ENCODE results near the gene ENPP6.
"Not testable (repeated sequence)": the region's sequence is repeated elsewhere in the genome, so short reads cannot be mapped to it uniquely, and the experiment has no call there.

The ENPP6 gene

GRCh38 chr4:184150102-184150839 is 67.4 kb downstream of the ENPP6 start:
- no peak for DNase-seq

GRCh38 chr4:184148738-184149637 is 68.7 kb downstream of the ENPP6 start:
- DNase-seq, result no peak

GRCh38 chr4:184147858-184148737 is 69.6 kb downstream of the ENPP6 start:
- DNase-seq, result no peak

DNA sequence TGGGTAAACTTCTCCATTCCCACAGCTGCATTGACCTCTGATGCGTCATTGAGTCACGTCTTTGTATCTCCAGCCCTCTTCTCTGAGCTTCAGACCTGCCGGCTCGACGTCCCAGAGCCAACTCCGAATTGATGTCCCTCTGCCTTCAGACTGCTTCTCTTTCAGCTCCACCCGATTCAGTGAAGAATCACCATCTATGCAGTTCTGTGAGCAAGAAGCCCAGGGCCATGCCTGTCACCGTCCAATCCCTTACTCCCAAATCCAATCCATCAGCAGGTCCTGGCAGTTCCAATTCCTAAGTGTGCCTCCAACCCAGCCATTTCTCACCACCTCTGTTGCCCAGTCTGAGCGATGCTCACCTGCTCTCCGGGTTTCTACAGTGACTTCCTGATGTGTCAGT is 70.7 kb downstream of the ENPP6 start:
- DNase-seq, result no peak

GRCh38 chr4:184145596-184145995 is 72.1 kb downstream of the ENPP6 start:
- no peak for DNase-seq

- DNase-seq, result no peak
These were observed 73.7 kb downstream of the ENPP6 start for GRCh38 chr4:184143770-184144564.

DNA sequence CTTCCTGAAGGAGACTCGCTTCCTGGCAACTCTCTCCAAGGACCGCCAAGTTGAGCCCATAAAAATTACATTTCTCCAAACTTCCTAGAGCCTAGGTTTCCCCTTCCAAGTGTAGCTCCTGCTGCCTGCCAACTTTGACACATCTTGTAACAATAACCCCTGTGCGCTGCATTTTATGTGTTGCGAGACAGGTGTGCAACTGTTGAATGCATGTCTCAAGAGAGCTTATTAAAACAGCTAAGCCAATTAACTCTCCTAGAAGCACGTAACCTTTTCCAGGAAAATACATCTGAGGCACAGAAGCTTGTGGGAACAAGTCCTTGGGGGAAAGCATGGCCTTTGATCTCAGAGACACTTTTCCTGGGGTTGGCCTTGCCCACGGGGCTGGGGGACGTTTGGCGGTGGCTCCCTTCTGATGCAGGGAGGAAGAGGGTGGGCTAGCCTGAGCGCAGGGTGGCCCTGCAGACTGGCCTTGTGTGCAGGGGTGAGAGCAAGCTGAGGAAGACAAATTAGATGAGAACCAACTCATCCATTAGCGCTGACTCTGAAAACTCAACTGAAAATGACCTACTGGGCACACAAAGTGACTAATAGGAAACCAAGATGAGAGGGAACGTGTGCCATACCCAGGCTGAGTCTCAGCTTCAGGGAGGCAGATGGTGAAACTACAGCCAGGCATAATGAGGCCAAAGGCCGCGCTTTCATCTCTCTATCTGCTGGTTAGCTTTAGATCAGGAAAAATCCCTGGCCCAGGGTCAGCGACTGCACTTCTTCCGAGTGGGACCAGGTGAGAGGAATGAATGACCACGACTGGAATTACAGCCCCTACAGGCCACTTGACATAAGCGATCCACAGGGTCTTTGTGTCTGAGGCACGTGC is 75.3 kb downstream of the ENPP6 start:
- DNase-seq, result no peak

DNA sequence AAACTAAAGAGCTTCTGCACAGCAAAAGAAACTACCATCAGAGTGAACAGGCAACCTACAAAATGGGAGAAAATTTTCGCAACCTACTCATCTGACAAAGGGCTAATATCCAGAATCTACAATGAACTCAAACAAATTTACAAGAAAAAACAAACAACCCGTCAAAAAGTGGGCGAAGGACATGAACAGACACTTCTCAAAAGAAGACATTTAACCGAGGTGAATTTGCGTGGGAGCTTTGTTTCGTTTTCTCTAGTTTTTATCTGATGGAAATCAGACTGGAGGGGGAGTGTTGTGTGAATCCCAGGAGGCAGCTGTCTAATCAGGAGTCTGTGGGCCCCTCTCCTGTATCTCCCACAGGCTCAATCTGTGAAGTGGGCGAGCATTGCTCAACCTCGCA is 76.8 kb downstream of the ENPP6 start:
- DNase-seq, result not testable (repeated sequence)

GRCh38 chr4:184136525-184136924 is 81.1 kb downstream of the ENPP6 start:
- no peak for DNase-seq

- DNase-seq, result no peak
These were observed 90.9 kb downstream of the ENPP6 start for GRCh38 chr4:184126800-184127199.

GRCh38 chr4:184122631-184123408 is 94.9 kb downstream of the ENPP6 start:
- peak in 11 of 58 donors; percentile 7 to 41 (median 12) for DNase-seq

DNA sequence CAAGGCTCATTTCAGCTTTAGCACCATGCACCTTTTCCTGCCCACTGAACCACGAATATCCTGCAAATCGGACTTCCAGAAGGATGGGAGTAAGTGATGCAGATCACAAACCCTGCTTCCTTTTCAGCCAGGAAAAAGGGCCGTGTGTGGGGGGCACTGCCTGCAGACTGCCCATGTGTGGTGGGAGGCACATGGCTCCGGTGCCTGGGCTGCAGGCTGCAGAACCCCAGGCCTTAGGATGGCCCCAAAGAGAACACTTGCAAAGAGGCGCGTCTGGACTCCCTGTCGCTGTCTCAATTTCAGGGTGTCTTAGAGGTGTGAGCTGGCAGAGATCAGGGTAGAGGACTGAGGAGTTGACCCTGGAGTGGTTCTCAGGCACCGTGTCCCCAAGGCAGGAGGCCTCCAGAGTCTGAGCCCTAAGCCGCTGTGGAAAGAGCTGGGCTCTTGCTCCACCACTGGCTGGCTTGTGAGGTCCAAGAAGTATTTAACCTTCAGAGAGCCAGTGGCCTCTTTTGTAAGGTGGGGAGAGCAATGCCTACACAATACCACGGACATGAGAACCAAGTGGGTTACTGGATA is 97.0 kb downstream of the ENPP6 start:
- DNase-seq, result no peak

- DNase-seq, result no peak
These were observed 99.9 kb downstream of the ENPP6 start for GRCh38 chr4:184117662-184118199.

DNA sequence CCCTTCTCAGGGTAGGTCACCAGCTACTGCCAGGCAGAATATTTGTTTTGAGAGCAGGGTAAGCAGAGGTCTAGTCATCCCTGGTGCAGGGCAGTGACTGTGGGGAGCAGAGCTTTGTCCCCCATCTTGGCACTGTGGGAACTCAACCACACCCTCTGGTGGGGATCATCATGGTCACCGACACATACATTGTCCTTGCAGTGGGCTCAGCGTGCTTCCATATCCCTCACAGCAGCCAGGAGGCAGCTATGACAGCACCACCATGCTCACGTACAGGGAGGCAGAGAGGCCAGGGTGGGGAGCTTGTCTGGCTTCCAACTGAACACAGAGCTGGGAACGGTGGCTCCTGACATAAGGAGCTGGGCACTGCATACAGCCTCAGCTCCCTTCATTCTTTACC is 102.3 kb downstream of the ENPP6 start:
- no peak for DNase-seq

DNA sequence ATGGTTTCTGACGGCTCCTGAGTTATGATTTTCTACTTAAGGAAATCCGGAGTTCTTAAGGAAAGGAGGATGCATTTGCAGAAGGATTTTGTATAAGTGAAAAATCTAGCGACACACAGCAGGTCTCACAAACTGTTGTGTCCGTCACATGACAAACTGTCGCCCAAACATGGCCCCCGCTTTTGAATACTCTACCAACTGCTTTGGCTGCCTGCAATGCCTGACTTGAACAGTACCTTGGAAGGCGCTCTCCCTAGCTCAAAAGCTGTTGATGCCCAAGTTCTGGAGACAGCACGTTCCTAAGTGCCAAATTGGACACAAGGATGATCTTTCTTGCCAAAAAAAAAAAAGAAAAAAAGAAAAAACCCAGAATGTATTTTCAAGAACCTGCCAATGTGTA is 103.2 kb downstream of the ENPP6 start:
- DNase-seq, result peak in 35 of 58 donors; percentile 6 to 85 (median 39)

DNA sequence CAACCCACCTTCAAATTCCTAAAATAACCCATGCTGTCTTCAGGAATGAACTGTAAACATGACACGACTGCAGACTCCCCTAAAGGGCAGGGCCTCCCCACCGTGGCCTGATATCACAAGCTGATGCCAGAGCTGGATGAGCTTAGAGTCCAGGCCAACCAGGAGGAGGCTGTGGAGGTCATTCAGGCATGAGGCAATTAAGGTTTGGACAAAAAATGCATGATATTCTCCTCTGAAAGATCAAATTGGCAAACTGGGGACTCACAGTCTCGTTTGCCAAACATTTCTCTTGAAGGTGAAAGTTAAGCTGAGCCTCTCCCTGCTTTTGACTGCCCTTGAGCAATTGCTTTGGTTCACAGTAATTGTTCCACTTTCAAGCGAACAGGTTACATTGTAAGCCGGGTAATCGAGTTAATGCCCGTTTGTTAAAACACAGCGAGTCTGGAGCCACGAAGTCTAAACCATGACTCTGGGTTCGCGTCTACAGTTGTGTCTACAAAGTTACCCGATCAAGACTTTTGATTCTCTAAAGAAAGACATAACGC is 105.6 kb downstream of the ENPP6 start:
- DNase-seq, result no peak

- DNase-seq, result no peak
These were observed 106.3 kb downstream of the ENPP6 start for GRCh38 chr4:184111233-184111832.

All from anterior cingulate cortex (tissue), 58 donors.